ENCODE results near the gene MITF.

Gene MITF

DNA sequence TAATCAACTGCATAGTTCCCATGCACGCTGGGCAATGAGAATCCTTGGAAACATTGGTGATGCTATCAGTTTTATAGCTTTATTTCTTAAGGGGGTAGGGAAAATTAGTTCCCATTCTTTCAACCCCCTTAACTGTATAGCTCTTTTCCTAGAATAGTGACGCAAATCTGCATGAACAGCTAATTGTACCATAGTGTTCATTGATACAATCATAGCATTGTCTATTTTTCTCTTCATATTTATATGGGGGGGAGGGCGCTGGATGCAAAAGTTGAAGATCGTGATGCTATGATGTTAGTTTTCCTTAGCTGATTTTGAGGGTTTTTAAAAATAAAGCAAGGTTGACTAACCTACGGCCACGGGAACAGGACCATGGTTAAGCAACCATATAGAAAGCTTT lies 227.9 kb downstream of the MITF start:
- DNase-seq (ENCODE audit: low read depth): no peak
- no peak for TF ChIP-seq CTCF (IDR thresholded peaks at IDR 0.05; ENCODE audit: control insufficient read depth, extremely low read depth, insufficient read depth)
- H3K4me3 ChIP-seq (ENCODE audit: low read depth, low read length): no peak overlapping the region

GRCh38 chr3:69970827-69971226 lies 231.6 kb downstream of the MITF start:
- no peak for TF ChIP-seq CTCF (IDR thresholded peaks at IDR 0.05; ENCODE audit: control insufficient read depth, extremely low read depth, insufficient read depth)
- no peak overlapping the region for H3K4me3 ChIP-seq (ENCODE audit: low read depth, low read length)
- no peak for DNase-seq (ENCODE audit: low read depth)

DNA sequence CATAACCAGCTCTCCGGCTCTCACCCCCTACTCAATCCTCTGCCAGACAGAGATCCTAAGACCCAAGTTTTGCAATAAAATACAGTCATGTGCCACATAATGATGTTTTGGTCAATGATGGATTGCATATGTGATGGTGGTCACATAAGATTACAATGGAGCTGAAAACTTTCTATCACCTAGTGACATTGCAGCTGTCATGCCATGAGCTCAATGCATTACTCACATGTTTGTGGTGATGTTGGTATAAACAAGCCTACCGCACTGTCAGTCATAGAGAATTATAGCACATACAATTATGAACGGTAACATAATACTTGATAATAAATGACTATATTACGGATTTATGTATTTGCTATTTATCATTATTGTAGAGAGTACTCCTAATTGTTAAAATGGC lies 233.4 kb downstream of the MITF start:
- H3K4me3 ChIP-seq (ENCODE audit: low read depth, low read length): no peak overlapping the region
- TF ChIP-seq CTCF (IDR thresholded peaks at IDR 0.05; ENCODE audit: control insufficient read depth, extremely low read depth, insufficient read depth): no peak
- no peak for DNase-seq (ENCODE audit: low read depth)

DNA sequence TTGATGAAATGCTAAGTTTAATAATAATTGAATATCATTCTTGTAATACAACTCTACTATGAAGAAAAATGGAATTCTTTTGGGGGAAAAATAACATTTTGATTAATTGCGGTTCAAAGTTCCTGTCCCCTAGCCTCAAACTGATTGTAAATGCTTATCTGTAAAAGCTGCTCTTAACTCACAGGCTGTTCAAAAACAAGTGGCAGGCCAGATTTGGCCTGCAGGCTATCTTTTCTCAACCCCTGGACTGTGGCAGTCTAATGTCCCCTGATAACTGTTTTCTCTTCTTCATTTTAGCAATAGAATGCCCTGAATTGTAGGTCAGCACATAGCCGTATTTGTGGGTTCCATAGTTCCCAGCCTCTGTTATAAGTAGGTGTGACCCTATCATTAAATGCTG lies 236.8 kb downstream of the MITF start:
- no peak for DNase-seq (ENCODE audit: low read depth)
- no peak for TF ChIP-seq CTCF (IDR thresholded peaks at IDR 0.05; ENCODE audit: control insufficient read depth, extremely low read depth, insufficient read depth)
- H3K4me3 ChIP-seq (ENCODE audit: low read depth, low read length): no peak overlapping the region

DNA sequence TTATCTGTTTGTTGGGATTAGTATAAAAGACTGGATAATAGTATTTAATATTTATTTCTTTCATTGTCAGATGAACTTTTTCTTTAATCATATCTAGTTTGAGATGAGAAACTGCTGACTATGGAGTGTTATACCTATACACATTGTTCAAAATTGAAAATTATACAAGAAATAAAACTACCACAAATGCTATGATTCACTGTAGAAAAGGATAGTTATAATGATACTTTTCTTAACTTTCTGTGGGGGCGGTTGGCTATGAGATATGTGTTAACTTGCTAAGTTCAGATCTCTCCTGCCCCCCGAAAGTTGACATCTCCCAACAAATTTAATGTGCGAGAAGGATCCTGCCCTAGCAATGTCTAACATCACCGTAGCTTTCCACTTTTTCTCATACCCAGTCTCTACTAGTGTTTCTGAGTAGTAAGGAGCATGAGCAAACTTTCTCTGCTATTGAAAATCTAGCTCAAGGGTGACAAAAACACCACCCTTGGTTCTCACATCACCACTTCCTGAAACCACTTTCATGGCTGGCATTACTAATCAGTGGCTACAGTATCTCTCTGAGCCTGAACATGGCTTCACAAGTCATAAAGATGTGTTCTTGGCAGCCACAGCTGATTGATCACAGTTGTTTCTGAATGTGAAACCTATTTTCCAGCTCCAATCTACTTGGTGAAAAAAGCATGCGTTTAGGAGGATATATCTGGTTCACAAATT lies 244.4 kb downstream of the MITF start:
- no peak for TF ChIP-seq CTCF (IDR thresholded peaks at IDR 0.05; ENCODE audit: control insufficient read depth, extremely low read depth, insufficient read depth)
- no peak overlapping the region for H3K4me3 ChIP-seq (ENCODE audit: low read depth, low read length)
- DNase-seq (ENCODE audit: low read depth): no peak

GRCh38 chr3:69985266-69985665 lies 246.0 kb downstream of the MITF start:
- TF ChIP-seq CTCF (IDR thresholded peaks at IDR 0.05; ENCODE audit: control insufficient read depth, extremely low read depth, insufficient read depth): no peak
- DNase-seq (ENCODE audit: low read depth): no peak
- no peak overlapping the region for H3K4me3 ChIP-seq (ENCODE audit: low read depth, low read length)

- no peak for TF ChIP-seq CTCF (IDR thresholded peaks at IDR 0.05; ENCODE audit: control insufficient read depth, extremely low read depth, insufficient read depth)
- no peak overlapping the region for H3K4me3 ChIP-seq (ENCODE audit: low read depth, low read length)
- DNase-seq (ENCODE audit: low read depth): no peak
Observed at GRCh38 chr3:69986419-69986818, 247.2 kb downstream of the MITF start.
